Ishikawa (cell line): ENCODE measurements around the gene NUDCD3.

Experiments used
- CEBPB ChIP-seq: IDR thresholded peaks from 2 replicates; pipeline ENCODE4 v1.6.1; 2012
- CREB1 ChIP-seq: IDR thresholded peaks from 2 replicates; pipeline ENCODE4 v1.6.1; 2012; ENCODE audit warnings: low read depth
- EGR1 ChIP-seq: IDR thresholded peaks from 2 replicates; pipeline ENCODE4 v1.6.1; 2012
- EP300 ChIP-seq: IDR thresholded peaks from 2 replicates; pipeline ENCODE4 v1.6.1; 2012; ENCODE audit warnings: borderline replicate concordance
- FOXM1 ChIP-seq: IDR thresholded peaks from 2 replicates; pipeline ENCODE4 v1.6.1; 2012; ENCODE audit warnings: low read depth, borderline replicate concordance
- NFIC ChIP-seq: IDR thresholded peaks from 2 replicates; pipeline ENCODE4 v1.6.1; 2012
- RAD21 ChIP-seq: IDR thresholded peaks from 2 replicates; pipeline ENCODE4 v1.6.1; 2012; ENCODE audit warnings: low read depth
- TAF1 ChIP-seq: IDR thresholded peaks from 2 replicates; pipeline ENCODE4 v1.6.1; 2012; ENCODE audit warnings: low read depth, mild to moderate bottlenecking
- TCF12 ChIP-seq: IDR thresholded peaks from 2 replicates; pipeline ENCODE4 v1.6.1; 2012; ENCODE audit warnings: low read depth
- TEAD4 ChIP-seq: IDR thresholded peaks from 2 replicates; pipeline ENCODE4 v1.6.1; 2012
- YY1 ChIP-seq: IDR thresholded peaks from 2 replicates; pipeline ENCODE4 v1.6.1; 2012; ENCODE audit warnings: low read depth
- ZBTB7A ChIP-seq: IDR thresholded peaks from 2 replicates; pipeline ENCODE4 v1.6.1; 2012; ENCODE audit warnings: low read depth
- TF ChIP-seq, protein P1 (sequence below): IDR thresholded peaks from 2 replicates; pipeline ENCODE4 v1.6.1; 2012
- TF ChIP-seq, protein P2 (sequence below): IDR thresholded peaks from 2 replicates; pipeline ENCODE4 v1.6.1; 2012
- TF ChIP-seq, protein P3 (sequence below): IDR thresholded peaks from 2 replicates; pipeline ENCODE4 v1.6.1; 2012; ENCODE audit warnings: low read depth, mild to moderate bottlenecking

Gene NUDCD3

DNA sequence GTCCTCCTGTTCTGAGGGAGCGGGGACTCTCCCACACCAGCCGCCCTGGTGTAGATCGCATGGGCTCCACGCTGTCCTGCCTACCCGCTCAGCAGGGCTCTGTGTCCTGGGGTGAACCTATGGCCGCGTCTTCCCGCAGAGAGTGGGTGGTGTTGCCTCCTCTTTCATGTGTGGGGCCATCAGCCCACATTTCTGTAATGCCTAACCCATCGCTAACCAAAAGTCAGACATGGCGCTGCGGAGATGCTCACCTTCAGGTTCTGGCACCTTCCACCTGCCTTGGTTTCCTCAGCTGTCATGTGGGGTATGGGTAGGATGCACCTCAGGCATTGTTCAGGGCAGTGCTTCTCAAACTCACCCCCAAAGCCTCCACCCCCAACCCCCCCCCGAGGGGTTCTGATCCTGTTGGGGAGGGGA lies 114.5 kb downstream of the NUDCD3 start:
- no peak for TF ChIP-seq FOXM1
- no peak for TF ChIP-seq RAD21
- TF ChIP-seq ZBTB7A: no peak
- no peak for TF ChIP-seq EGR1
- TF ChIP-seq TAF1: no peak
- TF ChIP-seq CREB1: no peak
- TF ChIP-seq CEBPB: no peak
- no peak for TF ChIP-seq EP300
- TF ChIP-seq NFIC: no peak

DNA sequence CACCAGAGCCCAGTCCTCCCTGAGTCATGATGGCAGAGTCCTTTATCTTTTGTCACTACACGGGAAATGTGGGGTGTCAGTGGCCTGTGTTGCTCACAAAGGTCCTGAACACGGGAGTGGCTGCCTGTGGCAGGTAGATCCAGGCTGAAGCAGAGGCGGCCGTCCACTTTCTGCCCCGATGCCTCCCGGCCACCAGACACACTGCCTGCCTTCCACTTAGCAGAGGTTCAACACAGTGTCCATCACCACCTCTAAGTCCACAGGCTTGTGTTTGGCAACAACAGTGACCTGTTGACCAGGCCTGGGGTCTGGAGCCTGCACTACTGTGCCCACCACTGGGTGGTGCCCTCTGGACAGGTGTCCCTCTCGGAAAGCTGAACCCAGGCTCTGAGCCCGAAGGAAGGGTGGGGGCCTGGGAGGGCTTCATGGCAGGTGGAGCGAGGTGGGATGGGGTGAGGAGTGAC lies 115.2 kb downstream of the NUDCD3 start:
- TF ChIP-seq EGR1 (no peak), TEAD4 (no peak), RAD21 (peak; percentile 55), CEBPB (no peak)
- TF ChIP-seq, protein P1, sequence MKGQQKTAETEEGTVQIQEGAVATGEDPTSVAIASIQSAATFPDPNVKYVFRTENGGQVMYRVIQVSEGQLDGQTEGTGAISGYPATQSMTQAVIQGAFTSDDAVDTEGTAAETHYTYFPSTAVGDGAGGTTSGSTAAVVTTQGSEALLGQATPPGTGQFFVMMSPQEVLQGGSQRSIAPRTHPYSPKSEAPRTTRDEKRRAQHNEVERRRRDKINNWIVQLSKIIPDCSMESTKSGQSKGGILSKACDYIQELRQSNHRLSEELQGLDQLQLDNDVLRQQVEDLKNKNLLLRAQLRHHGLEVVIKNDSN: no peak

DNA sequence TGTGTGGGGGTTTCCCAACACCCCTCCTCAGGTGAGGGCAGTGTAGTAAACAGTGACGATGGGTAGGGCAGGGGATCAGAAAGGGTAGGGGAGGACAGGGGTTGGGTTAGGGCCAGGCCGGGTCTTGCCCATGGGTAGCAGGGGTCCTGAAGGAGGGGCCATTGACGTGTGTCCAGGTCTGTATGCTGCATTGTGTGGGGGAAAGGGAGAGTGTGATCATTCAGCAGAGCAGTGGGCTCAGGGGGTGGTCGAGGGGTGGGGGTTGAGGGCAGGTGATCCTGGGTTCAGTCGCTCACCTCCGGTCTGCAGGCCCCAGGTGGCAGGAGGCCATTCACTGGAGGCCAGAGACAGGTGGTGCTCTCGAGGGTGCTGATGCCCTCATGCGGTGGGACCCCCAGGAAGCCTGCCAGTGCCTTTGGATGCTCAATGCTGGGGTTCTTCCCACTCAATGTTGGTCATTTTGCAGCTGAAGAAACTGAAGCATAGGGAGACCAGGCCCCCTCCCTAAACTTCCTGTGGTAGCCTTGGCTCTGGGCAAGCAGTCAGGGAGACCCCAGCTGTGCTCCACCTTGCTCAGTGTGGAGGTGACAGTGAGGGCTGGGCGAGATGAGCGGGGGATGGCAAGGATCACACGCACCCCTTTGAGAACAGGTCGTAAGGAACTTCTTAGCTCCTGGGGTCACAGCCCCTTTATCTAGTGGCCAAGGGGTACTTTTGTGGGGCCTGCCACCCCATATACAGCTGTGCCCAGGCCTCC lies 116.3 kb downstream of the NUDCD3 start:
- TF ChIP-seq NFIC (no peak), CREB1 (no peak), TEAD4 (no peak), CEBPB (no peak)
- TF ChIP-seq, protein P2, sequence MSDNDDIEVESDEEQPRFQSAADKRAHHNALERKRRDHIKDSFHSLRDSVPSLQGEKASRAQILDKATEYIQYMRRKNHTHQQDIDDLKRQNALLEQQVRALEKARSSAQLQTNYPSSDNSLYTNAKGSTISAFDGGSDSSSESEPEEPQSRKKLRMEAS: no peak

DNA sequence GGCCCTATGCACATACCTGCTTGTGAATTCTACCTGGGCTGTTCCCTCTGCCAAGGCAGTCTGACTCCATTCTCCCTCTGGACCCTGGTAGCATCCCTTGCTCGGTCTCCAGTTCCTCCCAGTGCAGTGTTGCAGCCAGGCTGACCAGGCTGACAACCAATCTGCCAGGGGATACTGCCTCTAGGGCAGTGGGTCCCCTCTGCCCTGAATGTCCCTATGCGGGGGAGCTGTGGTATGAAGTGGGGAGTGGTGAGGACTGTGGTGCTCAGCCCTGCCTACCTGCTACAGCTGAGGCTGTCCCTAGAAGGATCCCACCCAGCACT lies 117.1 kb downstream of the NUDCD3 start:
- TF ChIP-seq TEAD4: no peak
- TF ChIP-seq EGR1: no peak
- TF ChIP-seq EP300: no peak
- TF ChIP-seq, protein P3, sequence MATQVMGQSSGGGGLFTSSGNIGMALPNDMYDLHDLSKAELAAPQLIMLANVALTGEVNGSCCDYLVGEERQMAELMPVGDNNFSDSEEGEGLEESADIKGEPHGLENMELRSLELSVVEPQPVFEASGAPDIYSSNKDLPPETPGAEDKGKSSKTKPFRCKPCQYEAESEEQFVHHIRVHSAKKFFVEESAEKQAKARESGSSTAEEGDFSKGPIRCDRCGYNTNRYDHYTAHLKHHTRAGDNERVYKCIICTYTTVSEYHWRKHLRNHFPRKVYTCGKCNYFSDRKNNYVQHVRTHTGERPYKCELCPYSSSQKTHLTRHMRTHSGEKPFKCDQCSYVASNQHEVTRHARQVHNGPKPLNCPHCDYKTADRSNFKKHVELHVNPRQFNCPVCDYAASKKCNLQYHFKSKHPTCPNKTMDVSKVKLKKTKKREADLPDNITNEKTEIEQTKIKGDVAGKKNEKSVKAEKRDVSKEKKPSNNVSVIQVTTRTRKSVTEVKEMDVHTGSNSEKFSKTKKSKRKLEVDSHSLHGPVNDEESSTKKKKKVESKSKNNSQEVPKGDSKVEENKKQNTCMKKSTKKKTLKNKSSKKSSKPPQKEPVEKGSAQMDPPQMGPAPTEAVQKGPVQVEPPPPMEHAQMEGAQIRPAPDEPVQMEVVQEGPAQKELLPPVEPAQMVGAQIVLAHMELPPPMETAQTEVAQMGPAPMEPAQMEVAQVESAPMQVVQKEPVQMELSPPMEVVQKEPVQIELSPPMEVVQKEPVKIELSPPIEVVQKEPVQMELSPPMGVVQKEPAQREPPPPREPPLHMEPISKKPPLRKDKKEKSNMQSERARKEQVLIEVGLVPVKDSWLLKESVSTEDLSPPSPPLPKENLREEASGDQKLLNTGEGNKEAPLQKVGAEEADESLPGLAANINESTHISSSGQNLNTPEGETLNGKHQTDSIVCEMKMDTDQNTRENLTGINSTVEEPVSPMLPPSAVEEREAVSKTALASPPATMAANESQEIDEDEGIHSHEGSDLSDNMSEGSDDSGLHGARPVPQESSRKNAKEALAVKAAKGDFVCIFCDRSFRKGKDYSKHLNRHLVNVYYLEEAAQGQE: no peak
- no peak for TF ChIP-seq CREB1
- TF ChIP-seq ZBTB7A: no peak
- no peak for TF ChIP-seq FOXM1
- no peak for TF ChIP-seq RAD21
- TF ChIP-seq, protein P1: no peak

DNA sequence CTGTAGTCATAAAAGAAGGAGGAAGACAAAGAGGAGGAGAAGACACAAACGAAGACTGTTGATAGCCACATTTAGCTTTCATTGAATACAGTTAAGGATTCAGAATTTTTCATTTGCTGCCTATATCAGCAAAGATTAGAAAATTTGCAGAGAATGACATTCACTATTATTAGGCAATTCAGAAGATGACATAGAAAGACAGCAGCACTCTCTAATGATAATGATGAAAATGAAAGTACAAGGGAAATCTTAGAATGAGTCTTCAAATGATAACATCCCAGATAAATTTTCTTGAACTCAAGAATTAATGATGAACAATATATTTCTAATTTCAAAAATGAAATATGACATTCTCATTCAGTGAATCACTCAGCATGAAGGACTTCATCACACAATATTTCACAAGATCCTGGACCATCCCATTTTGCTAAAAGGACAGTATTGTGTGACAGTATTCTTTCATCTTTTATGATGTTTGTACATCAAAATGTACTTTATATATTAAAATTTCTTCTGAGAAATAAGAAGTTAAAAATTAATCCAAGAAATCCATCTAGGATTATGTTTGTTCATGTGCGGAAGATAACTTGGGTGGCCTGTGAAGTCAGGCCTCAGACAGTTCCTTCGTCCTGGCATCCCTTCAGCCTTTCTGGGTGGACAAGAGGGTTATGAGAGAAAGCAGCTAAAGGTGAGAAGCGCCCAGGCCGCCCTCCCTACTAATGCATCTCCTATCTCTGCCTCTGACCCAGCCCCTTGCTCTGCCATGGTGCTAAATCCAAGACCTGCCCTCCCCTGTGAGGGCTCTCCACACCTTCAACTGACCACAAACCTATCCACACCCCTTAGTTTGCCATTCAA lies 117.7 kb downstream of the NUDCD3 start:
- TF ChIP-seq FOXM1: no peak
- no peak for TF ChIP-seq RAD21
- TF ChIP-seq ZBTB7A: no peak
- no peak for TF ChIP-seq NFIC
- TF ChIP-seq TCF12: no peak
- TF ChIP-seq TEAD4: no peak
- TF ChIP-seq, protein P1: no peak

DNA sequence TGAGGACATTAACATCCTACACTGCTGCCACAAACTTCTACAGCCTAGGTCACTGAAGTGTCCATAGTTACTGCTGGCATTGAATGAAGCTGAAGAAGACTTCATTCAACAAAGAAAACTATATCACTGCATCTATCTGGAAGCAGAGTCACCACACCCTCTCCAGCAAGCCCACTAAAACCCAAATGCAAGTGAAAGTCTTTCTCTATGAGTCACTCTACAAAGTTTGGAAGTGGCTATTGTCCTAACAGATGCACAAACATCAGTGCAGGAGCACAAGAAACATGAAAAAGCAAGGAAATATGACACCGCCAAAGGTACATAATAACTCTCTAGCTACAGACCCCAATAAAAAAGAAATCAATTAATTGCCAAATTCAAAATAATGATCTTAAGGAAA lies 121.6 kb downstream of the NUDCD3 start:
- TF ChIP-seq, protein P2: no peak
- no peak for TF ChIP-seq CEBPB
- TF ChIP-seq, protein P1: no peak
- TF ChIP-seq ZBTB7A: no peak
- TF ChIP-seq YY1: no peak
- TF ChIP-seq TAF1: no peak
- TF ChIP-seq TCF12: no peak
- no peak for TF ChIP-seq EGR1
- TF ChIP-seq, protein P3: no peak
- TF ChIP-seq RAD21: no peak
- no peak for TF ChIP-seq CREB1
- TF ChIP-seq EP300: no peak
- no peak for TF ChIP-seq TEAD4
